Peyer's patch (tissue), 4 donors: Measurements from ENCODE around the gene DHRS4. TPM values are rescaled to one million over a fixed set of nuclear protein-coding genes. Genes with fewer than 3 reads are reported as not detected.
A peak's percentile ranks its signal among the peaks of the same experiment; 100 is the strongest.

Experiments used
- DNase-seq, 3 donors: peaks; one replicate each; pipeline ENCODE4 v3.0.0-alpha.2; 2017 to 2019
- H3K27ac ChIP-seq, 4 donors: fragments of 200-600 bp; sonication (generic); one replicate each; pipeline ENCODE4 v1.5.1; 2016 to 2019
- H3K27me3 ChIP-seq, 2 donors: fragments of 200-600 bp; sonication (generic); one replicate each; pipeline ENCODE4 v1.5.1; 2019
- H3K36me3 ChIP-seq, 3 donors: fragments of 200-600 bp; sonication (generic); one replicate each; pipeline ENCODE4 v1.5.1; 2016 to 2019
- H3K4me1 ChIP-seq, 4 donors: fragments of 200-600 bp; sonication (generic); one replicate each; pipeline ENCODE4 v1.5.1; 2016 to 2019
- H3K4me3 ChIP-seq, 4 donors: fragments of 200-600 bp; sonication (generic); 1 replicate in 3 of 4; 2 replicates in 1 of 4; pipeline ENCODE4 v1.5.1; 2016 to 2019; ENCODE audit warnings: mild to moderate bottlenecking in 1 of 4
- H3K9me3 ChIP-seq, 4 donors: fragments of 200-600 bp; sonication (generic); one replicate each; pipeline ENCODE4 v1.5.1; 2016 to 2019; ENCODE audit warnings: mild to moderate bottlenecking in 1 of 4
- POLR2A ChIP-seq, 2 donors: fragments of 450-650 bp; IDR thresholded peaks; one replicate each; pipeline ENCODE4 v1.5.1; 2017; ENCODE audit warnings: antibody characterized with exemption in 2 of 2, mild to moderate bottlenecking in 2 of 2, moderate library complexity in 2 of 2
- total RNA-seq, 4 donors: library from RNA; depleted of rRNA; stranded (reverse); fragments of >200 nt; gene quantifications; one replicate each; pipeline ENCODE4 v1.1.0, GENCODE V29; 2016
- TF ChIP-seq, protein P1 (sequence below), 6 experiments: fragments of 450-650 bp in 4 of 6; fragments of 200-600 bp in 2 of 6; sonication (generic) in 1 of 6; IDR thresholded peaks; one replicate each; pipeline ENCODE4 v1.5.1; 2017 to 2019; ENCODE audit warnings: antibody characterized with exemption in 6 of 6, mild to moderate bottlenecking in 3 of 6, moderate library complexity in 1 of 6

DHRS4 gene
- total RNA-seq, 4 donors from 2014 or later: 52.8 to 77.9 (median 62.4) TPM

DNA sequence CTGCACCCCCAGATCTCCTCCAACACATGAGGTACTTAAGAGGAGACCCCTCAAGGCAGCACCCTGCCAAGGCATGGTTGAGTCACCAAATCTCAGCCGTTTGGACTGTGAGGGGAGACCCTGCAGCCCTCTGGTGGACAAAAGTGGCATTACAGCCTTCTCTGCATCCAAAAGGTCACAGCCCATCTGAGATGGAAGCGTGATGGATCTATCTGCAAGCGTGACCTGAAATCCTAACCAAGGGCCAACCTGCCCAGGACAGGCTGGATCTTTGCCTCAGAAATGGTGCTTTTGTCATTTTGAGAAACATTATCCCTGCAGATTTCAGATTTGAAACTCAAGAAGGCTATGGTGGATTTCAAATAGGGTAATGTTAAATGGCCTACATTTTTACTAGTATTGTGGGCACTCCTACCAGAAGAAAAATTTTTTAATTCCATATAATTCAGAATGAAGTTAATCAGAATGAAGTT lies 23.7 kb upstream of the DHRS4 start:
- Histone ChIP-seq H3K27me3 (no peaks in the 10 kb centered on the region), H3K9me3 (no peaks in the 10 kb centered on the region), H3K27ac (no peak overlapping the region), H3K4me1 (peaks cover 0 to 24% (median 0%) of the 10 kb centered on the region in 4 donors), H3K4me3 (no peak overlapping the region), H3K36me3 (no peaks in the 10 kb centered on the region)
- TF ChIP-seq POLR2A (IDR thresholded peaks at IDR 0.05): no peak
- TF ChIP-seq, protein P1, sequence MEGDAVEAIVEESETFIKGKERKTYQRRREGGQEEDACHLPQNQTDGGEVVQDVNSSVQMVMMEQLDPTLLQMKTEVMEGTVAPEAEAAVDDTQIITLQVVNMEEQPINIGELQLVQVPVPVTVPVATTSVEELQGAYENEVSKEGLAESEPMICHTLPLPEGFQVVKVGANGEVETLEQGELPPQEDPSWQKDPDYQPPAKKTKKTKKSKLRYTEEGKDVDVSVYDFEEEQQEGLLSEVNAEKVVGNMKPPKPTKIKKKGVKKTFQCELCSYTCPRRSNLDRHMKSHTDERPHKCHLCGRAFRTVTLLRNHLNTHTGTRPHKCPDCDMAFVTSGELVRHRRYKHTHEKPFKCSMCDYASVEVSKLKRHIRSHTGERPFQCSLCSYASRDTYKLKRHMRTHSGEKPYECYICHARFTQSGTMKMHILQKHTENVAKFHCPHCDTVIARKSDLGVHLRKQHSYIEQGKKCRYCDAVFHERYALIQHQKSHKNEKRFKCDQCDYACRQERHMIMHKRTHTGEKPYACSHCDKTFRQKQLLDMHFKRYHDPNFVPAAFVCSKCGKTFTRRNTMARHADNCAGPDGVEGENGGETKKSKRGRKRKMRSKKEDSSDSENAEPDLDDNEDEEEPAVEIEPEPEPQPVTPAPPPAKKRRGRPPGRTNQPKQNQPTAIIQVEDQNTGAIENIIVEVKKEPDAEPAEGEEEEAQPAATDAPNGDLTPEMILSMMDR (IDR thresholded peaks at IDR 0.05): peak; percentile 24 to 82 (median 76)
- DNase-seq: peak; percentile 65 to 94 (median 79)

DNA sequence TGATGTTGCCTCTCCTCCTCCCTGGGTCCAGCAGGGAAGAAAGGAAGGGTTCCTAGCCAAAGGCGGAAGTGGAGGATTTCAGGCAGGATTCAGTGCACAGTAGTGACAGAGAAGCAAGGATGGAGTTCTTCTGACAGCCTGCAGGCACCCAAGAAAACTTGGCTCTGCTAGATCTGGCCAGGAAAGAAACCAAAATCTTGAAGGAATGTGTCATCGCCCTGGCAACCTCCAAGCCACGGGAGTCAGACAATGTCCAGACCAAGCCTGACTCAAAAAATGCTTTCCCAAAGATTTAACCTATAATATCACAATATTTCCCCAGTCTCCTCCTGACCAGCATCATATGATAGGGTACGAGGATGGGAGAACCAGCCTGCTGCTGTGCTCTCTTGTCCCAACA lies 22.8 kb upstream of the DHRS4 start:
- H3K9me3 ChIP-seq: no peaks in the 10 kb centered on the region
- TF ChIP-seq POLR2A (IDR thresholded peaks at IDR 0.05): no peak
- TF ChIP-seq, protein P1 (IDR thresholded peaks at IDR 0.05): no peak
- no peak overlapping the region for H3K4me3 ChIP-seq
- no peaks in the 10 kb centered on the region for H3K27me3 ChIP-seq
- no peak overlapping the region for H3K27ac ChIP-seq
- H3K4me1 ChIP-seq: peaks cover 0 to 33% (median 0%) of the 10 kb centered on the region in 4 donors
- no peaks in the 10 kb centered on the region for H3K36me3 ChIP-seq
- no peak for DNase-seq

DNA sequence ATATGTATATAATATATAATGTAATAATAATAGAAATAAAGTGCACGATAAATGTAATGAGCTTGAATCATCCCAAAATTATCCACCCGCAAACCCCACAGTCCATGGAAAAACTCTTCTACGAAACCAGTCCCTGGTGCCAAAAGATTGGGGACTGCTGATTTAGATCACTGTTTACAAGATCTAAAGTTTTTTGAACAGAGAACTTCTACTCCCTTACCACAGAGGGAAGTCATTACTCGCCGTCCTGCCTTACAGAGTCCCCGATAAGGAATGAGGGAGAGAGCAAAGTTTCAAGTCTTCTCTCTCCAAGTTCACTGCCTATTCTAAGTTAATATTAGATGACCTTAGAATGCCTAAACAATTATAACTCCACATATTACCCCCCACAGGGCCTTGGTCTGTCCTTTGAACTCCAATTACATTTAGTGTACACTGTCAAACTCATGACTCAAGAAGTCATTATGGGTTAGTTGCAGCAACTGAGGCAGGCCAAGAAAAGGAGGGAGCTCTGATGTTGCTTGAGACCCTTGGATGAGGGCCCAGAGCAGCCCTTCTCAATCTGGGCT lies 21.8 kb upstream of the DHRS4 start:
- H3K9me3 ChIP-seq: no peaks in the 10 kb centered on the region
- TF ChIP-seq POLR2A (IDR thresholded peaks at IDR 0.05): peak in 1 of 2 donors; percentile 17
- TF ChIP-seq, protein P1 (IDR thresholded peaks at IDR 0.05): no peak
- no peaks in the 10 kb centered on the region for H3K36me3 ChIP-seq
- H3K4me1 ChIP-seq: peaks cover 0 to 37% (median 0%) of the 10 kb centered on the region in 4 donors
- no peak overlapping the region for H3K4me3 ChIP-seq
- no peak for DNase-seq
- H3K27ac ChIP-seq: peak overlapping the region in 2 of 4 donors; percentile 9 to 28
- no peaks in the 10 kb centered on the region for H3K27me3 ChIP-seq

DNA sequence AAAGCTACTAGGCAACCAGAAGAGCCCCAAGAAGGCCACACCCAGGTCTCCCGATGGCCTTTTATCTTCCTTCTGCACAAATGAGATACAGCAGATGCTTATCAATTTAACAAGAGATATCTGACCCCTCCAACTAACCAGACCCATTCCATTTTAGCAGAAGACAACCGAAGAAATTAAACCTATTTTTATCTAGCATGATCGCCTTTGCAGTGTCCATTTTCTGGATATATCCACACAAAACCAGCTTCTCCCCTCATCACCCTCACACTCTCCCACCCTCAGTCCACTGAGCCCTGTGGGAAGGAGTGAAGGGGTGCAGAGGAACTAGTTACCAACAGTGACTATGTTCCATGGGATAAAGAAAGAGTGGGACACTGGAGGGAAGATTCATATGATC lies 20.9 kb upstream of the DHRS4 start:
- TF ChIP-seq POLR2A (IDR thresholded peaks at IDR 0.05): no peak
- TF ChIP-seq, protein P1 (IDR thresholded peaks at IDR 0.05): no peak
- no peaks in the 10 kb centered on the region for H3K27me3 ChIP-seq
- no peak for DNase-seq
- H3K4me1 ChIP-seq: peaks cover 0 to 37% (median 0%) of the 10 kb centered on the region in 4 donors
- no peaks in the 10 kb centered on the region for H3K9me3 ChIP-seq
- no peak overlapping the region for H3K4me3 ChIP-seq
- no peak overlapping the region for H3K27ac ChIP-seq
- H3K36me3 ChIP-seq: no peaks in the 10 kb centered on the region

DNA sequence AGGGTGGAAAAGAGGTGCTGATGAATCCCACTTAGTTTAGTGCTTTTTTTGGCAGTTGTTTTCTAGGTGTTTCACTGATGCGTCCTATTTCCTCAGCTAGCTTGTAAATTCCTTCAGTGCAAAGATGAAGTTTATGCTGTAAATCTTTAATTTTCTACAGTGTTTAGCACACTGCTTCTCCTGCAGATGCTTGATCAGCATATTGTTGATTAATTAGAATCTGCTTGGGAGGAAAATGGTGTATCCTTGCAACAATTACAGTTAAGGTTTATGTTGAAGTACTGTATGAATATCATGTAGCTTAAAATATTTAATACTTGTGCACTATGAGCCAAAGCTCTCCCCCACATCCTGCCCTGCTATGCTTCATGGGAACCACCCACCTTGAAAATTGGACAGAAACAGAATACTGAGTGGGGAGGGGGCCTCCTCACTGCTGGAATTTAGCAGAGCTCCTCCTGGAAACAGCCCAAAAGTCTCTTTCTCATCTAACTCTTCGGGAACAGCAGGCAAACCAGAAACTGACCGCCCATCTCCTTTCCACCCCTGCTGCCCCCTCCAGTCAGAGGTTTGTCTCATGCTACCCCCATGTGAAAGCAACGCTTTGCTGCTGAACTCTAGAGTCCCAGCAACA lies 20.3 kb upstream of the DHRS4 start:
- Histone ChIP-seq H3K4me3 (no peak overlapping the region), H3K27ac (no peak overlapping the region), H3K4me1 (peaks cover 0 to 37% (median 0%) of the 10 kb centered on the region in 4 donors), H3K36me3 (no peaks in the 10 kb centered on the region), H3K27me3 (no peaks in the 10 kb centered on the region), H3K9me3 (no peaks in the 10 kb centered on the region)
- DNase-seq: no peak
- no peak for TF ChIP-seq POLR2A (IDR thresholded peaks at IDR 0.05)
- TF ChIP-seq, protein P1 (IDR thresholded peaks at IDR 0.05): no peak
